OCI-LY1 (cell line): ENCODE results near the gene CLSTN2.

Experiments used
- H2AFZ ChIP-seq: fragments of 200-600 bp; sonication (generic), shearing (Covaris generic); 2 replicates; pipeline ENCODE4 v1.6.0; 2014; ENCODE audit warnings: antibody characterized with exemption, mild to moderate bottlenecking, low read length
- H3F3A ChIP-seq: fragments of 200-600 bp; sonication (generic), shearing (Covaris generic); 2 replicates; pipeline ENCODE4 v1.6.0; 2014; ENCODE audit warnings: mild to moderate bottlenecking, antibody characterized with exemption, low read length, moderate library complexity; ENCODE audit not compliant: insufficient read depth
- H3K27ac ChIP-seq: fragments of 200-600 bp; sonication (generic); 2 replicates; pipeline ENCODE4 v1.5.1; 2014; ENCODE audit warnings: low read length, mixed run types, mild to moderate bottlenecking, low read depth; ENCODE audit not compliant: poor library complexity, severe bottlenecking
- H3K27me3 ChIP-seq: fragments of 200-600 bp; sonication (generic); 2 replicates; pipeline ENCODE4 v1.6.0; 2014; ENCODE audit warnings: antibody characterized with exemption, mild to moderate bottlenecking, low read length, moderate library complexity; ENCODE audit not compliant: insufficient read depth
- H3K36me3 ChIP-seq: fragments of 200-600 bp; sonication (generic); 2 replicates; pipeline ENCODE4 v1.6.1; 2014; ENCODE audit warnings: mild to moderate bottlenecking, antibody characterized with exemption, low read length, moderate library complexity, mixed read lengths; ENCODE audit not compliant: insufficient read depth
- H3K4me1 ChIP-seq: fragments of 200-600 bp; sonication (generic); 2 replicates; pipeline ENCODE4 v1.5.1; 2014; ENCODE audit warnings: mild to moderate bottlenecking, low read length, moderate library complexity; ENCODE audit not compliant: insufficient read depth, severe bottlenecking
- H3K4me2 ChIP-seq: fragments of 200-600 bp; sonication (generic), shearing (Covaris generic); 2 replicates; pipeline ENCODE4 v1.6.1; 2014; ENCODE audit warnings: low read length
- H3K4me3 ChIP-seq: fragments of 200-600 bp; sonication (generic); 2 replicates; pipeline ENCODE4 v1.5.1; 2014; ENCODE audit warnings: low read length, low read depth, mild to moderate bottlenecking, mixed read lengths; ENCODE audit not compliant: poor library complexity, severe bottlenecking
- H3K79me2 ChIP-seq: fragments of 200-600 bp; shearing (Covaris generic); 2 replicates; pipeline ENCODE4 v1.6.1; 2016; ENCODE audit warnings: mixed run types, low read length, mixed read lengths; ENCODE audit not compliant: insufficient read depth
- H3K9ac ChIP-seq: fragments of 200-600 bp; sonication (generic), shearing (Covaris generic); 2 replicates; pipeline ENCODE4 v1.6.1; 2014; ENCODE audit warnings: mild to moderate bottlenecking, low read length, mixed read lengths
- H3K9me2 ChIP-seq: fragments of 200-600 bp; sonication (generic), shearing (Covaris generic); 2 replicates; pipeline ENCODE4 v1.6.1; 2014; ENCODE audit warnings: low read depth, mild to moderate bottlenecking, low read length, mixed read lengths
- H3K9me3 ChIP-seq: fragments of 200-600 bp; shearing (Covaris generic); 2 replicates; pipeline ENCODE4 v1.6.1; 2014; ENCODE audit warnings: low read length, mixed read lengths
- H4K20me1 ChIP-seq: fragments of 200-600 bp; sonication (generic), shearing (Covaris generic); 2 replicates; pipeline ENCODE4 v1.6.0; 2016; ENCODE audit warnings: mild to moderate bottlenecking, low read length; ENCODE audit not compliant: insufficient read depth
- CTCF ChIP-seq: fragments of 200-600 bp; sonication (generic), shearing (Covaris generic); IDR thresholded peaks from 2 replicates; pipeline ENCODE4 v1.5.1; 2017; ENCODE audit warnings: mild to moderate bottlenecking, antibody characterized with exemption, low read length, moderate library complexity, mixed read lengths
- EZH2 ChIP-seq: fragments of 200-600 bp; sonication (generic), shearing (Covaris generic); IDR thresholded peaks from 2 replicates; pipeline ENCODE4 v1.8.0; 2017; ENCODE audit warnings: borderline replicate concordance, mixed run types, mild to moderate bottlenecking, antibody characterized with exemption, low read length, moderate library complexity, mixed read lengths

CLSTN2 gene

GRCh38 chr3:140250945-140251344, 316.0 kb downstream of the CLSTN2 start:
- H3K4me2 ChIP-seq: no peak overlapping the region
- no peak overlapping the region for H3K9ac ChIP-seq
- no peaks in the 10 kb centered on the region for H4K20me1 ChIP-seq
- no peaks in the 10 kb centered on the region for H3K36me3 ChIP-seq
- H3F3A ChIP-seq: no peaks in the 10 kb centered on the region
- no peaks in the 10 kb centered on the region for H3K27me3 ChIP-seq
- no peak overlapping the region for H2AFZ ChIP-seq
- H3K4me3 ChIP-seq: no peak overlapping the region
- H3K79me2 ChIP-seq: no peaks in the 10 kb centered on the region
- TF ChIP-seq CTCF (no peak), EZH2 (no peak)
- H3K27ac ChIP-seq: no peak overlapping the region
- no peaks in the 10 kb centered on the region for H3K9me2 ChIP-seq
- no peaks in the 10 kb centered on the region for H3K4me1 ChIP-seq
- H3K9me3 ChIP-seq: no peaks in the 10 kb centered on the region

DNA sequence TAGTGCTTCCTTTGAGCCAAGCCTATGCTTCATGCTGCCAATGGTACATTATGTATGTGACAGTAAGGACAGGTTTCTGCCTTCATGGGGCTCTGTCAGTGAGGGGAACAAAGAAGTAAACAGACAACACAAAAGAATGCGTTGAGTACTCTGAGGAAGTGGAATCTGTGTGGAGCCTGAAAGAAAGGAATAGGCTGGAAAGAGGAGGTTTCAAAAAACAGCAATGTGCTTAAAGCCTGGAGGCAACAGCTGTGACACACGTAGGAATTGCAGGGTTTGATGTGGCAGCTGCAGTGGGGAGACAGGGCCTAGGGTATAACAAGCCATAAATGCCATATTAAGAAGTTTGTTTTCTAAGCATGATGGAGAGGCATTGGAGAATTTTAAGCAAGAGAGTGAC, 316.7 kb downstream of the CLSTN2 start:
- H3F3A ChIP-seq: no peaks in the 10 kb centered on the region
- H3K9me3 ChIP-seq: no peaks in the 10 kb centered on the region
- no peak overlapping the region for H2AFZ ChIP-seq
- no peak overlapping the region for H3K4me2 ChIP-seq
- H3K36me3 ChIP-seq: no peaks in the 10 kb centered on the region
- no peak overlapping the region for H3K9ac ChIP-seq
- H3K79me2 ChIP-seq: no peaks in the 10 kb centered on the region
- TF ChIP-seq EZH2: no peak
- H3K27me3 ChIP-seq: no peaks in the 10 kb centered on the region
- no peak overlapping the region for H3K4me3 ChIP-seq
- H3K27ac ChIP-seq: no peak overlapping the region
- no peaks in the 10 kb centered on the region for H3K4me1 ChIP-seq
- no peaks in the 10 kb centered on the region for H4K20me1 ChIP-seq
- H3K9me2 ChIP-seq: no peaks in the 10 kb centered on the region

- Histone ChIP-seq H3K9me2 (no peaks in the 10 kb centered on the region), H3F3A (no peaks in the 10 kb centered on the region)
- TF ChIP-seq EZH2: no peak
- TF ChIP-seq CTCF: no peak
These were observed 318.0 kb downstream of the CLSTN2 start for GRCh38 chr3:140252812-140253656.

DNA sequence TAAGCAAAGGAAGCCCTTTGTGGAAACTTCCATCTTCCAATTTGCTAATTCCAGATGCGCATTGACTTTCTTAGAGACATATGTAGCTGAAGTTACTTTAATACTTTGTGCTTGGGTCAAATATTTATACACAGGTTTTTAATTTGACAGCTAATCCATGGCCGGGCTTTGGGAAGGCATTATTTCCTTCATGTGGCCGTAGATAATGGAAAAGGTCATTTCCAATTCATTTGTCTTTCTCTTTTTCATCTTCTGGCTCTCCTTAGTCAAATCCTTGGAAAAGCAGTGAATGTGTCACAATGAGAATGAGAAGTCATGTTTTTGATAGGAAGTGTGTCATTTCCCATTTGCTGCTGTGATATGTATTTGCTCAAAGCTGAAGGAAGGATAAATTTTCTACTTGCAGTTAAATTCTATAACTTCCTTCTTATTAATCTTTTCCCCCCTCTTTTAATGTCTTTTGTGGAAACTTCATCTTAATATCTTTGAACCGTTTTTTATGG, 323.3 kb downstream of the CLSTN2 start:
- Histone ChIP-seq H3K9me2 (no peaks in the 10 kb centered on the region), H3K36me3 (no peaks in the 10 kb centered on the region), H3K4me3 (no peak overlapping the region), H3K27ac (no peak overlapping the region), H3K4me2 (no peak overlapping the region), H3K79me2 (no peaks in the 10 kb centered on the region), H3K9ac (no peak overlapping the region), H3F3A (no peaks in the 10 kb centered on the region), H3K4me1 (no peaks in the 10 kb centered on the region), H2AFZ (no peak overlapping the region), H3K9me3 (no peaks in the 10 kb centered on the region), H4K20me1 (no peaks in the 10 kb centered on the region), H3K27me3 (no peaks in the 10 kb centered on the region)
- TF ChIP-seq CTCF: no peak

More at GRCh38 chr3:140252812-140253656, 318.0 kb downstream of the CLSTN2 start:
- H3K4me3 ChIP-seq: no peak overlapping the region
- H3K27ac ChIP-seq: no peak overlapping the region
- H3K79me2 ChIP-seq: no peaks in the 10 kb centered on the region
- no peak overlapping the region for H3K9ac ChIP-seq
- H4K20me1 ChIP-seq: no peaks in the 10 kb centered on the region
- H3K4me2 ChIP-seq: no peak overlapping the region
- H3K4me1 ChIP-seq: no peaks in the 10 kb centered on the region
- no peak overlapping the region for H2AFZ ChIP-seq
- H3K27me3 ChIP-seq: no peaks in the 10 kb centered on the region
- H3K9me3 ChIP-seq: no peaks in the 10 kb centered on the region
- no peaks in the 10 kb centered on the region for H3K36me3 ChIP-seq
